ENCODE results near the gene EMD. TPM values are rescaled to one million over a fixed set of nuclear protein-coding genes. Genes with fewer than 3 reads are reported as not detected.

Gene EMD
- total RNA-seq, 1 experiment from 2014 or later: 42.3 TPM

DNA sequence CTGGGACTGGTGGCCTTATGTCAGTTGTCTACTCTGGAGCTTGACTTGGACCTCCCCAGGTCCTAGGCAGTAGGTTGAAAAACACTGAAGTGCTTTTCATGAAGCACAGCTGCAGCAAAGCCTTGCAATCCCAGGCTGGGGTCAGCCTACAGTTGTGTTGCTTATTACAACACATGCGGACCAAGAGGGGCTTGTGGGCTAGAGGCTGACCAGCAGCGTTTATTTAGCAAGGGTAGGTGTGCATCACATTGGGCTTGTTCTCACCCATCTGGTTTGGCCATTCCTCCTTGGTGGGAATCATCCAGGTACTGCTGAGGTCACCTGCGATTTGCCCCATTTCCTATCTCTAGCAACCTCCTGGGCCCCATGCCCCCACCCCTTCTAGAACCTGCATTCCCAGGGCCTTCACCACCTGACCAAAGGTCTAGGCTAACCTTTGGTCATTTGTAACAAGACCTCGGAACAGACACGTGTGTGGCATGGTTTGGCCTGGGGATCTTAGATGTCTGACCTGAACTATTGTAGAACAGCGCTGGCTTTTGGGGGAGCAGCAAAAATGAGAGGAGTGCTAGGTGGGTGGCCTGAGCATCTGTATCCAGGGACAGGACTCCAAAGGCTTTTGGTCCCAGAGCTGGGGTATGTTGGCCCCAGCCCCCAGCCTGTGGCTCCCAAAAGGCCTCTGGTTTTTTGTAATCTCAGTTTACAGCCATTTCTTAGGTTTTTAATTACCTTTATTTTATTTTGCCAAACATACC, 22.1 kb downstream of the EMD start:
- Histone ChIP-seq H3K9me3 (replicated peaks) (no peaks in the 10 kb centered on the region), H3K27me3 (replicated peaks) (no peaks in the 10 kb centered on the region), H3K36me3 (peaks cover 41% of the 10 kb centered on the region), H3K4me1 (replicated peaks) (peaks cover 16% of the 10 kb centered on the region), H3K27ac (no peak overlapping the region), H3K4me3 (no peak overlapping the region)
- DNase-seq (ENCODE audit: low read depth in 1 of 2, low spot score in 2 of 2): no peak

DNA sequence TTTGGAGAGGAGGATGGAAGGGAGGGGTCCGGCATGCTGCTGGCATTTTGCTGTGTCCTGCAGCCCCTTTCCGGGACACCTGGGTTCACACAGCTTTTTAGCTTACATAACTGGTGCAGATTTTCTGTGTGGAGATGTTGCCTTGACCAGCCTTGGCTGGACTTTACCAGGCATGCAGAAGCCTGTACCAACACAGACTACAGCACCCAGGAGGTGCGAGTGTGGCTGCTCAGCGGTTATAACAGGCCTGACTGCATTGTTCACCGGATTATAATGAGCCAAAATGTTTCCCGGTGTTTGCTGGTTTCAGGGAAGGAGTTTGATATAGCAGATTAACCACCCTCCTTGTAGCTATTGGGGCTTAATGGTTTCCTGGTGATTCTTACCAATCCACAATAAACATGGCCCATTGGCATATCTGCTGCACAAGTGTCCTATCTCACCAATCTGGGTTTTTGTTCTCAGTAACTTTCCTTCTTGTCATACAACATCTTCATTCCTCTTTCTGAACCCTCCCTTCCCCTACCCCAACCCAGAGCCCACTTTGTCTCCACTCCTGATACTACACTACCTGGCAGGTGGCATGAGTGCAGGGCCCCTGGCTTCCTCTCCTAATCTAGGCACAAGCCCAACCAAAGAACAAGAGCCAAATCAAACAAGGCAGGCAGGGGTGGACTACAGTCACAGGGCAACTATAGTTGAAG, 23.0 kb downstream of the EMD start:
- H3K27me3 ChIP-seq (replicated peaks): no peaks in the 10 kb centered on the region
- no peak for DNase-seq (ENCODE audit: low read depth in 1 of 2, low spot score in 2 of 2)
- H3K27ac ChIP-seq: no peak overlapping the region

DNA sequence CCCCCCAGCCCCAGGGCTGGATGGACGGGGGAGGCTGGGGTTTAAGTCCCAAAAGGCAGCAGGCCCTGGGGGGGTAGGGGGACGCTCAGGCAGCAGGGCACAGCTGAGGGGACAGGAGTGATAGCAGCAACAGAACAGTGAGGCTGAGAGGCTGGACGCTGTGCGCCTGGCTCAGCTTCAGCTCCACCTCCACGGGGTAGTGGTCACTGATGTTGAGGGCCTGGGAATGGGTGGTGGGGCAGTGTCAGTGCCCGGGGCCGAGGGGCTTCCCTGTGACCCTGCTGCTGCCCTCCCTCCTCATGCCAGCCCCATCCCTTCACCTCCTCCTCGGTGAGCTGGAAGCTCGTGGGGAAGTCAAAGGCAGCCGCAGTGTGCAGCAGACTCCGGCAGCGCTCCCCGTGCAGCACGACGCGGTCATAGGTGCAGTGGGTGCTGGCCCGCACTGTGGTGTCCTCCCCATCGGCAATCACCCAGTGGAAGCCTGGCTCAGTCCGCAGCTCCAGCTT, 23.6 kb downstream of the EMD start:
- H3K9me3 ChIP-seq (replicated peaks): no peaks in the 10 kb centered on the region
- H3K4me3 ChIP-seq: no peak overlapping the region
- peaks cover 41% of the 10 kb centered on the region for H3K36me3 ChIP-seq
- DNase-seq (ENCODE audit: low read depth in 1 of 2, low spot score in 2 of 2): no peak
- H3K27ac ChIP-seq: no peak overlapping the region
- no peaks in the 10 kb centered on the region for H3K27me3 ChIP-seq (replicated peaks)
- H3K4me1 ChIP-seq (replicated peaks): peaks cover 10% of the 10 kb centered on the region

More for the DNA sequence above, 23.0 kb downstream of the EMD start:
- peaks cover 41% of the 10 kb centered on the region for H3K36me3 ChIP-seq
- peaks cover 16% of the 10 kb centered on the region for H3K4me1 ChIP-seq (replicated peaks)
- H3K4me3 ChIP-seq: no peak overlapping the region
- no peaks in the 10 kb centered on the region for H3K9me3 ChIP-seq (replicated peaks)

DNA sequence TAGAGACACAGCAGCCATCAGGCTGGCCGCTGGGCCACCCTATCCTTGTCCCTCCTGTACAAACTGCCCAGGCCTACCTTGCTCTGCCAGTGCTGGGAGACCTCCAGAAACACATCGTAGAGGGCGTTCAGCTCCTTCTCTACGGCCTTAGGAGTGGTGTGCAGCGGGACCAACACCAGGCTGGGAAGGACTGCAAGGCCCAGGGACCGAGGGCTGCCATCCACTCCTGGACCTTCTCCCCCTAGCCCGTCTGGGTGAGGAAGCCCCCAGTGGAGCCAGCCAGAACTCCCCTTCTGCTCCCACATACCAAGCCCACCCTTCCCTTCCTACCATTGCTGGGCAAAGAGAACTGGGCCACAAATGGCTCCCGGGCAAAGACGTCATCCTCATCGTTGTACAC, 24.1 kb downstream of the EMD start:
- no peaks in the 10 kb centered on the region for H3K27me3 ChIP-seq (replicated peaks)
- H3K36me3 ChIP-seq: peaks cover 41% of the 10 kb centered on the region
- no peak for DNase-seq (ENCODE audit: low read depth in 1 of 2, low spot score in 2 of 2)
- no peak overlapping the region for H3K4me3 ChIP-seq
- no peaks in the 10 kb centered on the region for H3K9me3 ChIP-seq (replicated peaks)
- H3K27ac ChIP-seq: no peak overlapping the region
- peaks cover 8% of the 10 kb centered on the region for H3K4me1 ChIP-seq (replicated peaks)

DNA sequence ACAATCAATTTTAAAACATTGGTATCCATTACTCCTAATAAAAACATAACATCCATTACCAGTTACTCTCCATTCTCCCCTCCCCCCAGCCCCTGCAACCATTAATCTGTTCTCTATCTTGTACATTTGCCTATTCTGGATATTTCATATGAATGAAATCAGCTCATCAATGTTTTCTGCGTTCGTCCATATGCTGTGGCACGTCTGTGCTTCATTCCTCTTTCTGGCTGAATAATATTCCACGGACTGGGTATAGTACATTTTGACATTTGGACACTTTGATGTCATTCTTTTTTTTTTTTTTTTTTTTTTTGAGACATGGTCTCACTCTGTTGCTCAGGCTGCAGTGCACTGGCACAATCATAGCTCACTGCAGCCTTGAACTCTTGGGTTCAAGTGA, 24.8 kb downstream of the EMD start:
- DNase-seq (ENCODE audit: low read depth in 1 of 2, low spot score in 2 of 2): no peak
- Histone ChIP-seq H3K9me3 (replicated peaks) (no peaks in the 10 kb centered on the region), H3K36me3 (peaks cover 35% of the 10 kb centered on the region), H3K27ac (no peak overlapping the region), H3K4me1 (replicated peaks) (peaks cover 14% of the 10 kb centered on the region), H3K27me3 (replicated peaks) (no peaks in the 10 kb centered on the region), H3K4me3 (no peak overlapping the region)

DNA sequence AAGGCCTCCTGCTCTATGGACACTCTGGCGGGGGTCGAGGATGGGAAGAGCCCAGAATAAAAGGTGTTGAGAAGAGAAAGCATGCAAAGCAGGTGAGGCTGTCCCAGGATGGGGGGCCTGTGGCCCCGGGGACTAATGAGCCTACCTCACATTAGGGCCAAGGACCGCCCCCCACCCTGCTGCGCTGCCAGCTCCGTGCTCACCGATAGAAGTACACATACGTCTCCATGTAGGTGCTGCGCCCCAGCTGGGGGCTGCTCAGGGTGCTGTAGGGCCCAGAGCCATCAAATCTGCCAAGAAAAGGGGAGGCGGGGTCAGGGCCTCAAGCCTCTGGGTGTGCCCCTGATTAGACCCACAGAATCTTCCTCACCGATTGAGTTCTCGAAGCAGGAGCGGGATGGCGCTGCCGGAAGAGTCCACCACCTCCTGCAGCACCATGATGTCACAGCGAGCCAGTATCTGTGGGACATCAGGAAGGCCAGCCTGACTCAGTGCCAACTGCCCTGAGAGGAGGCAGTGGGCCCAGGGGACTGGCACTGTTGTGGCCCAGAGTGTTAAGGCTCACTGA, 25.6 kb downstream of the EMD start:
- no peaks in the 10 kb centered on the region for H3K9me3 ChIP-seq (replicated peaks)
- peaks cover 18% of the 10 kb centered on the region for H3K4me1 ChIP-seq (replicated peaks)
- H3K27ac ChIP-seq: no peak overlapping the region
- no peak overlapping the region for H3K4me3 ChIP-seq
- peaks cover 26% of the 10 kb centered on the region for H3K36me3 ChIP-seq
- DNase-seq (ENCODE audit: low read depth in 1 of 2, low spot score in 2 of 2): no peak
- no peaks in the 10 kb centered on the region for H3K27me3 ChIP-seq (replicated peaks)

DNA sequence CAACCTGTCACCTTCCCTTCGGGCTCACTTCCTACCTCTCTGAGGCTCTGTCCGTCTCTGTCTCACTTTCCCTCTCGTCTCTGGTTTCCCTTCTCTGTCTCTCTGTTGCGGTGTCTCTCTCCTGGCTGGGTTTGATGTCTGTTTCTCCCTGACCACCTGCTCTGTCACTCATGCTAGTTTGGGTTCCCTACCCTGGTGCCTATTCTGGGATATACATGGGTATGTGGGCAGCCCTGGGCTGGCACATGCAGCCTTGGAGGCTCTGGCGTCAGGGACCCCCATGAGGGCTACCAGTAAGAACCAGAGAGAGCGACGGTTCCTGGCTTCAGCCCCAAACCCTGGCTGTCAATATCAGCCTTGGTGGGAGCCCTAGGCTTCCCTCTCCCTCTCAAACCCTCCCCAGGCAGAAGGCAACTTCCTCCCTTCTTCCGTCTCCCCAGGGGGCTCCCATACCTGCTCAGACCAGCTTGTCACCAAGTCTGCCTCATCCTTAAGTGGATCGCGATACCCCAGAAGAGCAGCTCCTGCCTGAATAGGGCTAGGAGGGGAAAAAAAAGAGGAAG, 29.6 kb downstream of the EMD start:
- DNase-seq (ENCODE audit: low read depth in 1 of 2, low spot score in 2 of 2): no peak
- Histone ChIP-seq H3K36me3 (no peaks in the 10 kb centered on the region), H3K4me3 (peak overlapping the region; percentile 36), H3K27me3 (replicated peaks) (no peaks in the 10 kb centered on the region), H3K27ac (peak overlapping the region; percentile 60), H3K4me1 (replicated peaks) (peaks cover 20% of the 10 kb centered on the region), H3K9me3 (replicated peaks) (no peaks in the 10 kb centered on the region)

DNA sequence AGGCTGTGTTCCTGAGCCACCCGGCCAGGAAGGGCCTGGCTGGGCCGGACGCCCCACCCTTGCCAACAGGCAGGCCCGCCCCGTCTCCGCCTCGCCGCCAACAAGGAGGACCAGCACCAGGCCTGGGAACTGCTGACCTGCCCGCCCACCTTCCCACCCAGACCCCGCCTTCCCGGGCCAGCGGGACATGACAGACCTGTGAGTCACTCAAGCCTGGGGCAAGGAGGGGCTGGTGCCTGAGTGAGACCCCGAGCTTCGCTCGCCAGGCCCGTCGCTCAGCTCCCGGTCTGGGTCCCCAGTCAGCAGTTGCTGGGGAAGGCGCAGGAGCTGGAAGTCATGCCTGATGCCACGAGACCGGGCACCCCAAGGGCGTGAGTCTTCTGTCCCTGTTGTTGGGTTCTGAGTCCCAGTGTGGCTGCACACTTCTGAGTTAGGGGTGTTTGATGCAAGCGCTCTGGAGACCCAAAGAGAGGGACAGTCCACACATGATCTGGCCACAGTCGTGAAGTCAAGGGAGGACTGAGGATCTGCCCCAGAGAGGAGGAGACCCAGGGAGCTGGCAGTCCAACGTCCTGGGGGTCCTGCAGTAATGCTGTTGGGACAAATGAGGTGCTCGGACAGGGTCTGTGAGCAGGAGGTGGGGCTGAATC, 30.3 kb downstream of the EMD start, which contains the start of gene DNASE1L1:
Gene DNASE1L1, minus strand, starts transcription at position 33 of the 650 bp plus-strand sequence. CDS start 3,686 bp downstream, outside the sequence.
- H3K4me3 ChIP-seq: peak within 1 kb of the TSS; percentile 36
- no peaks in the 10 kb centered on the region for H3K9me3 ChIP-seq (replicated peaks)
- DNase-seq (ENCODE audit: low read depth in 1 of 2, low spot score in 2 of 2): peak; percentile 79 to 96
- no peaks in the 10 kb centered on the region for H3K36me3 ChIP-seq
- H3K27me3 ChIP-seq (replicated peaks): no peaks in the 10 kb centered on the region
- peak within 1 kb of the TSS; percentile 67 for H3K27ac ChIP-seq
- peaks cover 20% of the 10 kb centered on the region for H3K4me1 ChIP-seq (replicated peaks)

DNA sequence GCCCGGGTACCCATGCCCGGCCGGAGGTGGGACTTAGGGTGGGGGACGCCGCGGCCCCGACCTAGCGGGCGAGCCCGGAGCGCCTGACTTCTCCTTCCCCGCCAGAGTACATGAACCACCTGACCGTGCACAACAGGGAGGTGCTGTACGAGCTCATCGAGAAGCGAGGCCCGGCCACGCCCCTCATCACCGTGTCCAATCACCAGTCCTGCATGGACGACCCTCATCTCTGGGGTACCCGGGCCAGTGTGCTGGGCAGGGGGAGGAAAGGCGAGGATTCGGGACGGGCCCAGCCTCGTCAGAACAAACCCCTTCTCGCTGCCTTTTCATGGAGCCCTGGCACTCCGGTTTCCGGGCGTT, 32.9 kb downstream of the EMD start:
- Histone ChIP-seq H3K27me3 (replicated peaks) (no peaks in the 10 kb centered on the region), H3K9me3 (replicated peaks) (no peaks in the 10 kb centered on the region), H3K4me1 (replicated peaks) (peaks cover 20% of the 10 kb centered on the region), H3K36me3 (no peaks in the 10 kb centered on the region), H3K4me3 (peak overlapping the region; percentile 77), H3K27ac (peak overlapping the region; percentile 54)
- DNase-seq (ENCODE audit: low read depth in 1 of 2, low spot score in 2 of 2): no peak

DNA sequence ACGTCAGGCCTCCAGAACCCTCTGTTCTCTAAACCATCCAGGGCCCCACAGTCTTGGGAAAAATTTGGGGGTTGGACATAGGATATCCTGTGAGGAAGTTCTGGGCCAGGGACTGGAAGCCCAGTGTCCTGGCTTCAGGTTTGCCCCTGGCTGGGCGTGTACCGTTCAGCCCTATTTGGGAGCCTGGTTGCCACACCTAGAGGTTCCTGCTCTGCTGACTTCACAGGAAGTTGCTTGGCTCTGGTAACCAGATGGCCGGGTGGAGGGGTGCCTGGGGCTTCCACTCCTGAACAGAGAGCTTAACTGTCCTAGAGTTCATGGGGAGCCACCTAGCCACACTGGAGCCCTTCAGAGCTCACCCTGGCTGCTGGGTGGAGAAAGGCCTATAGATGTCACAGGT, 33.4 kb downstream of the EMD start:
- Histone ChIP-seq H3K4me1 (replicated peaks) (peaks cover 20% of the 10 kb centered on the region), H3K9me3 (replicated peaks) (no peaks in the 10 kb centered on the region), H3K27me3 (replicated peaks) (no peaks in the 10 kb centered on the region), H3K4me3 (peak overlapping the region; percentile 77), H3K36me3 (no peaks in the 10 kb centered on the region), H3K27ac (no peak overlapping the region)
- DNase-seq (ENCODE audit: low read depth in 1 of 2, low spot score in 2 of 2): no peak

DNA sequence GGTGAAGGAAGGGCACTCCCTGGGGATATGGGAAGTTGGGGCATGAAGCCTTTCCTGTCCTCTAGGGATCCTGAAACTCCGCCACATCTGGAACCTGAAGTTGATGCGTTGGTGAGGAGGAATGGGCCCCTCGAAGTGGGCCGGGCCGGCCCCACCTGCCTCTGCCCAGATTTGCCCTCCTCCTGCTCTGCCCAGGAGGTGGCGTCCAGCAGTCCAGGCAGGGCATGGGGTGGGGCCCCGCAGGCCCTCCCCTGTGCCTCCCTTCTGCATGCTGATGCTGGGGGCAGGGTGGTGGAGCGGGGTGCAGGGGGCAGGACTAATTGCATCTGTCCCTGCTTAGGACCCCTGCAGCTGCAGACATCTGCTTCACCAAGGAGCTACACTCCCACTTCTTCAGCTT, 34.0 kb downstream of the EMD start:
- Histone ChIP-seq H3K27ac (no peak overlapping the region), H3K4me3 (no peak overlapping the region), H3K36me3 (no peaks in the 10 kb centered on the region), H3K4me1 (replicated peaks) (peaks cover 20% of the 10 kb centered on the region), H3K27me3 (replicated peaks) (no peaks in the 10 kb centered on the region), H3K9me3 (replicated peaks) (no peaks in the 10 kb centered on the region)
- no peak for DNase-seq (ENCODE audit: low read depth in 1 of 2, low spot score in 2 of 2)

DNA sequence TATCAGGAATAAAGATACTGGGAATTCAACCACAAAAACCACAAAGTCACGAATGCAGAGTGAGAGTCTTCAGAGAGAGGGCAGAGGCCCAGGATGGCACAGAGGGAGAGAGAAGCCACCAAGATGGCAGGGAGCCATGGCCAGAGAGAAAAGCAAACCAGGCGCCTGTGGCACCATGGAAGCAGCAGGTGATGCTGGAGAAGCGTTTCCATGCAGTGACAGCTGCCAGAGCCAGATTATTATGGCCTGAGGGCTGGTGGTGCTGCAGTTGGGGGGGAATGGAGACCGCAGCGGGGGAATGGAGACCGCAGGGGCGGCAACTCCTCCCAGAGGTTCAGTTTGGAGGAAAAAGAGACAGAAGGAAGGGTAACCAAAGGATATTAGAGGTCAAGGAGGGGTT, 38.1 kb downstream of the EMD start:
- no peak overlapping the region for H3K4me3 ChIP-seq
- no peaks in the 10 kb centered on the region for H3K36me3 ChIP-seq
- H3K4me1 ChIP-seq (replicated peaks): peaks cover 4% of the 10 kb centered on the region
- H3K27ac ChIP-seq: no peak overlapping the region
- no peak for DNase-seq (ENCODE audit: low read depth in 1 of 2, low spot score in 2 of 2)
- no peaks in the 10 kb centered on the region for H3K9me3 ChIP-seq (replicated peaks)
- H3K27me3 ChIP-seq (replicated peaks): no peaks in the 10 kb centered on the region

DNA sequence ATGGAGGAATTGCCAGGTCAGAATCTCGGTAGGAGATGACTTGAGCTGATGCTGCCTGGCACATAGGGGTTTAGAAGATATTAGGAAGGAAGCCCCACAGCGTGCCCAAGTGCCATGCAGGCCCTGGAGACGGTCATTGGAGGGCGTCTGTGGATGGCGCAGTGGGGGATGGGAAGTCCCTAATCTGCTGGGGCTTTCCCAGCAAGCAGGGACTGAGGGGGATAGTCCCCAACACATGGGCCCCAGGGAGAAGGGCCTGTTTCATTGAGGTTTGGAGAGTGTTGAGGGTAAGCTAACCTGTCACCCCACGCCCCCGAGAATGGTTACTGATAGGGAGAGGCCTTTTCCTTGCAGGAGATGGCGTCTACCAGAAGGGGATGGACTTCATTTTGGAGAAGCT, 40.1 kb downstream of the EMD start:
- H3K4me3 ChIP-seq: no peak overlapping the region
- no peak overlapping the region for H3K27ac ChIP-seq
- H3K9me3 ChIP-seq (replicated peaks): no peaks in the 10 kb centered on the region
- H3K36me3 ChIP-seq: no peaks in the 10 kb centered on the region
- no peaks in the 10 kb centered on the region for H3K4me1 ChIP-seq (replicated peaks)
- no peaks in the 10 kb centered on the region for H3K27me3 ChIP-seq (replicated peaks)
- DNase-seq (ENCODE audit: low read depth in 1 of 2, low spot score in 2 of 2): no peak

All from SJSA1 (cell line).